Activated naive CD8-positive, alpha-beta T cell treated with anti-CD3 and anti-CD28 coated beads, Interleukin-2, amount 10 ng/mL, durations not matched to agents 7 days and 5 days (primary cell): Measurements from ENCODE around the gene CLSTN2. TPM values are rescaled to one million over a fixed set of nuclear protein-coding genes. Genes with fewer than 3 reads are reported as not detected.

ENCODE experiments used
- ATAC-seq: fragments of 150-1000 bp; cut with Tn5 transposase; one replicate; pipeline ENCODE4 v1.10.0; 2021; ENCODE audit warnings: low read depth, moderate library complexity
- POLR2A ChIA-PET: fragments of 350-600 bp; sonication (Branson Sonifier 250); formaldehyde crosslinking; loops from one replicate; lab custom pipeline; 2021; ENCODE audit warnings: antibody characterized with exemption; lab: Charles Lee
- DNase-seq: peaks from one replicate; pipeline ENCODE4 v3.0.0; 2021
- H3K27ac Mint-ChIP-seq: one replicate; pipeline ENCODE4 v1.8.0; 2022; ENCODE audit warnings: mild to moderate bottlenecking, mixed read lengths
- H3K27me3 Mint-ChIP-seq: one replicate; pipeline ENCODE4 v1.8.0; 2022; ENCODE audit warnings: mild to moderate bottlenecking, moderate library complexity, mixed read lengths
- H3K36me3 Mint-ChIP-seq: one replicate; pipeline ENCODE4 v1.8.0; 2021; ENCODE audit warnings: mild to moderate bottlenecking, mixed read lengths
- H3K4me1 Mint-ChIP-seq: one replicate; pipeline ENCODE4 v1.8.0; 2021; ENCODE audit warnings: mixed read lengths
- H3K4me3 Mint-ChIP-seq: one replicate; pipeline ENCODE4 v1.8.0; 2022; ENCODE audit warnings: mild to moderate bottlenecking, moderate library complexity, mixed read lengths
- H3K9me3 Mint-ChIP-seq: one replicate; pipeline ENCODE4 v1.8.0; 2021; ENCODE audit warnings: mixed read lengths
- total RNA-seq, 2 experiments: library from RNA; stranded (reverse); gene quantifications; one replicate each; pipeline ENCODE4 v1.2.3, GENCODE V29; 2021

The CLSTN2 gene
- total RNA-seq, 2 experiments from 2014 or later, result not detected

DNA sequence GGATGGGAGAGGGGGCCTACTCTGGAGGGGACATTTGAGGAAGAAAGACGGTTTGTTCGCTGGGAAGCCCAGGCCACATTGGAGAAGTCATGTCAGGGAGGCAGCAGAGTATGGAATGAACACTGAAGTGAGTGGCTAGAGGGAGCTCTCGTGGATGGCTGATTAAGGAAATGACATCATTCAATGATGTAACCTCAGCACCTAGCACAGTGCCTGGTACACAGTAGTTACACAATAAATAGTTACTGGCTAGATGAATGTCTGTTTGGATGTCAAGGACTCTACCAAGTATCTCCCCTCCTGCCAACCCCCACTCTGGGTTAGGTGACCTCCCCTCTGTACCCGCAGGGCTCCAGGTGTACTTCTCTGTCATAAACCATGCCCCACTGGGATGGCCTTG is 121.1 kb downstream of the CLSTN2 start:
- no peak for ATAC-seq
- H3K4me1 Mint-ChIP-seq, result no peaks in the 10 kb centered on the region
- DNase-seq, result no peak
- H3K27me3 Mint-ChIP-seq, result peaks cover 4% of the 10 kb centered on the region
- POLR2A ChIA-PET, result no interaction called here
- no peaks in the 10 kb centered on the region for H3K36me3 Mint-ChIP-seq
- no peak overlapping the region for H3K27ac Mint-ChIP-seq
- no peaks in the 10 kb centered on the region for H3K9me3 Mint-ChIP-seq
- H3K4me3 Mint-ChIP-seq, result no peak overlapping the region

DNA sequence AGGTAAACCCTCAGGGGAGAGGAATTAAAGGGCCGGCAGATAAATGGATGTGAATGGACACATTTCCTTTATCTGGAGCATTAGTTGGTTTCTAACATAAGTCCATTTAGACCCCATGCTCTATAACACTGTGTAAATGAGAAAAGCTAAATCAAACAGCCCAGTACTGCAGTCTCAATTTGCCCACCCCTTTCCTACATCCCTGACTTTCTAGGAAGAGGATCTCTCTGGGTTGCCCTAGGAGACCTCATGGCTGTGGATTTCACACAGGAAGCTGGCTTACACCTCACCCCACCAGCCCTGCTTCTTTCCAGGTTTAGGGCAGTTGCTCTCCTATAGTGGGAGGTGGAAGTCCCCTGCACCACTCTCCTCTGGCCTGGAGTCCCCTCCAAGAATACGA is 126.2 kb downstream of the CLSTN2 start:
- no peaks in the 10 kb centered on the region for H3K36me3 Mint-ChIP-seq
- no peak for ATAC-seq
- POLR2A ChIA-PET, result no interaction called here

DNA sequence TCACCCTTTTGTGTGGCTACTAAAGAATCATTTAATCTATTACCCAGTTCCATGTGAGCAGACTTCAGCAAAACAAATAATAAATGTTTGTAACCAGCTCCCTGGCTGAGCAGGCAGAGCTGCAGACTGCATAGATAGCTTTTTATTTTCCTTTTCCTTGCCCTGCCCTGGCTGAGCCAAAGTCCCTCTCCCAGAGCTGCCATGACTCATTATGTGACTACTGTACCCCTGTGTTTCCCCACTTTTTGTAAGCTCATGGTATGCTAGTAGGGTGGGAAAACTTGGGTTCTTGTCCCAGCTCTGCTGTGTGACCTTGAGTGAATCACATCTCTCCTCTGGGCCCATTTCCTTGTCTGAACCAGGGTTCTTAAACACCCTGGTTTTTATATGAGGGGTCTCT is 127.5 kb downstream of the CLSTN2 start:
- no peak for DNase-seq
- Mint-ChIP-seq H3K27ac (no peak overlapping the region), H3K4me3 (no peak overlapping the region), H3K9me3 (no peaks in the 10 kb centered on the region), H3K36me3 (no peaks in the 10 kb centered on the region), H3K4me1 (no peaks in the 10 kb centered on the region), H3K27me3 (peaks cover 6% of the 10 kb centered on the region)
- no peak for ATAC-seq
- POLR2A ChIA-PET, result no interaction called here

More for the DNA sequence above, 126.2 kb downstream of the CLSTN2 start:
- DNase-seq, result no peak
- Mint-ChIP-seq H3K27ac (no peak overlapping the region), H3K4me1 (no peaks in the 10 kb centered on the region), H3K27me3 (peaks cover 6% of the 10 kb centered on the region), H3K4me3 (no peak overlapping the region), H3K9me3 (no peaks in the 10 kb centered on the region)

DNA sequence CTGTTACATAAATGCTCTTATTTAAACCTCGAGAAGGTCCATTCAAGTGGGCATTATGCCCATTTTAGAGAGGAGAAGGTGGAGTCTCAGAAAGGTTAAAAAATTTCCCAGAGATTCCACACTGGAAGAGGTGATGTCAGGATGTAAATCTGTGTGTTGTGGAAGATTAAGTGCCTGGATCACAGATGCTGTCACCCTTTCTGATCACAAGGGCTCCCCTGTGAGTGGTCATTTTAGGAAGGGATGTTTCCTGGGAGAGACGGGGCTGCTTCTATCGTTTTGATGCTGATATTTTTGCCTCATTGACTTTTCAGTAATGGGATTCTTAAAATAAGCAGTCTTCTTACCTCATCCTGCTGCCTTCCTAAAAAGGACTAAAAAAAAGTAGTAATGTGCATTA is 132.5 kb downstream of the CLSTN2 start:
- Mint-ChIP-seq H3K9me3 (no peaks in the 10 kb centered on the region), H3K4me1 (no peaks in the 10 kb centered on the region), H3K27ac (no peak overlapping the region), H3K27me3 (peaks cover 2% of the 10 kb centered on the region), H3K4me3 (no peak overlapping the region), H3K36me3 (no peaks in the 10 kb centered on the region)
- POLR2A ChIA-PET, result no interaction called here
- no peak for ATAC-seq
- DNase-seq, result no peak

DNA sequence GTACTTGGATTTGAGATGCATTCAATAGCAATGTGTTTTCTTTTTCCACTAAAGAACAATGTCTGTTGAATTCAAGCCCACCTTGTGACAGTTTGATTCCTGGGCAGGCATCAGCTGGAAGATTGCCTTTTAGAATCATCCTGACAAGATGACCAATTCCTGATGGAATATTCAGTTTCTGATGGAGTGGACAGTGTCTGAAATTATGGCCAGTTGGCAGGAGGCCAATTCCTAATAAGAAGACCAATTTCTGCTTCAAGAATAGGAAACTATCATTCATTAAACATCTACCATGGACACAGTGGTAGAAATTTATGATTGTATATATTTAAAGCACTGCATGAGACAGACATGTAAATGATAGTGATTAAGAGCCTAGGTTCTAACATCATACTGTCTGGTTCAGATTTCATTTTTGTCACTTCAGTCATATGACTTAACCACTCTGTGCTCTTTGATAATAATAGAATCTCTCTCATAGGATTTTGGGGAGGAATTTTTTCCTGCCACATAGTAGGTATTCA is 133.6 kb downstream of the CLSTN2 start:
- peaks cover 2% of the 10 kb centered on the region for H3K27me3 Mint-ChIP-seq
- ATAC-seq, result no peak
- no peak overlapping the region for H3K4me3 Mint-ChIP-seq
- POLR2A ChIA-PET, result no interaction called here
- no peak for DNase-seq
- H3K27ac Mint-ChIP-seq, result no peak overlapping the region
- H3K36me3 Mint-ChIP-seq, result no peaks in the 10 kb centered on the region
- H3K4me1 Mint-ChIP-seq, result no peaks in the 10 kb centered on the region
- H3K9me3 Mint-ChIP-seq, result no peaks in the 10 kb centered on the region

DNA sequence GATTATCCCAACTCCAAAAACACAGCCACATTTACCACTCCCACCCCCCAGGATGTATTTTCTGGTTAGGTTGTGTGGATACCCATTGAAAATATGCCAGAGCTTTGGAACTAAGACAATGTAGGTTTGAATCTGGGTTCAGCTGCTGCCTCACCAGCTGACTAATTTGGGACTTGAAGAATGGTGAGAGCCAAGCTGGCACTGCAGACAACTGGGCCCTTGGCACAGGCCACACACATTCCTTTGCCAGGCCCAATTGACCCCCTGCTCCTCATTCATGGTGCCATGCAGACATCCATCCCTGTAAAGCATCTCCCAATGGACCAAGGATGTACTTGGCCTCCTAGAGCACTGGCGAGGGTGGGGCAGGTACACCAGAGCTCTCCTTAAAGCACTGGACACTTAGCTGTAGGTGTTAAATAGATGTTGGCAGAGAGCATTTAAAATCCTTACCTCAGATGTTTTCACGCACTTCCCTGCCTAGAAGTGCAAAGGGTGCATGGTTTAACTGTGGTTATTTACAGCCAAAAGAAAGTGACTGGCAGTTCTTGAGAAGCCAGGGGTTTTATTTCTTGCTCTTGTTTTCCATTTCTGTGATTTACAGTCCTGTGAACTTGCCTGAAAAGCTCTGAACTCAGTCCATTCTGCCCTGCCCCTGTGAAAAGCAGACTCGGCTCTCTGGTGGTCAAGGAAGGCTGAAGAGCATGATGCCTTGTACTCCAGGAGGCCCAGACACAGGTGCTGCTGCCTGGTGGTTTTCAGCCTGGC is 138.5 kb downstream of the CLSTN2 start:
- no peak for ATAC-seq
- DNase-seq, result no peak
- POLR2A ChIA-PET, result no interaction called here
- no peaks in the 10 kb centered on the region for H3K9me3 Mint-ChIP-seq
- H3K4me3 Mint-ChIP-seq, result no peak overlapping the region
- peaks cover 2% of the 10 kb centered on the region for H3K27me3 Mint-ChIP-seq
- H3K36me3 Mint-ChIP-seq, result no peaks in the 10 kb centered on the region
- no peak overlapping the region for H3K27ac Mint-ChIP-seq
- no peaks in the 10 kb centered on the region for H3K4me1 Mint-ChIP-seq

DNA sequence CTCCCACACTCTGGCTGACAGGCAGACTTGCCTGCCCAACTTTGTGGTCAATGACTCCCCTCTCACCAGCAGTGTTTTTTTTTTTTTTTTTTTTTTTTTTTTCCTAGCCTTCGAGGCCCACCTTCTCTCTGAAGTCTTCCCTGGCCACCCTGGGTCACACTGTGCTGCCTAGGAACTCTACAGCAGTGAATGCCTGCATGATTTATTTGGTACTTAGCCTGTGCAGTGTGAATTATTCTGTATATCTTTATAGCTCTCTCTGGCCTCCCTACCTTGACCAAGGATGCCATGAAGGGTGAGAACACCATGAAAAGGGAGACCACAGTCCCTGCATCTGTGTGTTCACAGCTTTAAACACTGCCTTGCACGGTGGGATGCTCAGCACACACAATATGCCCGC is 141.6 kb downstream of the CLSTN2 start:
- POLR2A ChIA-PET, result no interaction called here
- no peaks in the 10 kb centered on the region for H3K36me3 Mint-ChIP-seq
- no peak overlapping the region for H3K27ac Mint-ChIP-seq
- no peaks in the 10 kb centered on the region for H3K4me1 Mint-ChIP-seq
- ATAC-seq (no peak), DNase-seq (no peak)
- no peak overlapping the region for H3K4me3 Mint-ChIP-seq
- no peaks in the 10 kb centered on the region for H3K9me3 Mint-ChIP-seq
- peaks cover 2% of the 10 kb centered on the region for H3K27me3 Mint-ChIP-seq

DNA sequence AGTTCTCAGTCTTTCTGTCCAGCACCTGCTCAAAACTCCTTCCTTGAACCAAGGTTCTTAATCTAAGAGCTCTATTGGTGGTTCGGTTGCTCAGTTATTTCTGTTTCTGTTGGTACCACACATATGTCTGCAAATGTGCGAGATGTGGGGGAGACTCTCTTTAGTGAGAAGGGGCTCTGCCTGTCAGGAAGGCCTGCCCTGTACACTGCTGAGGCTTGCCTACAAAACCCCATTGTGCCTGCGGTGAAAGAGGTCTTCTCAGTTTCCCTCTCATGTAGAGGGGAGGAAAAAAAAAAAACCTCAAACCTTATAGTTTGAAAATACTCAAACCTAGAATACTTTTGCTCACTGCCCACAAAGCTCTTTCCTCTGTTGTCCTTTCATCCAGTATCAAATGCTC is 142.4 kb downstream of the CLSTN2 start:
- H3K27me3 Mint-ChIP-seq, result peaks cover 2% of the 10 kb centered on the region

DNA sequence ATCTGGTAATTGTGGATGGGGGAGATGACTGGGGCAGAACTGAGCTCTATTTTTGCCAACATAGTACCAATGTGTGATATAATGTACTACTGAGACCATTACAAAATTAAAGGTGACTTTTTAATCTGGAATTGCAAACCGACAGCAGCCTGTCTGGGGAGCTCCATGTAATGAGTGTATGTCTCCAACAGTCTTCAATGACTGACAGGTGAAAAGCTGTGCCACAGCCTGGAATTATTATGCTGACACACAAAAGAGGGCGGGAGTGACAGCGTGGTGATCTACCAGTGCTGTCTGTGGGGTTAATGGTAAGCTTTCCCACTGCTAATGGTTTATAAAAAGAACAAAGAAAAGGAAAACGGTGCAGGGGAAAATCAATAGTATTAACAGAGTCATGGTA is 143.4 kb downstream of the CLSTN2 start:
- H3K27ac Mint-ChIP-seq, result no peak overlapping the region
- H3K4me1 Mint-ChIP-seq, result no peaks in the 10 kb centered on the region

More for the DNA sequence above, 142.4 kb downstream of the CLSTN2 start:
- Mint-ChIP-seq H3K4me1 (no peaks in the 10 kb centered on the region), H3K27ac (no peak overlapping the region), H3K36me3 (no peaks in the 10 kb centered on the region), H3K9me3 (no peaks in the 10 kb centered on the region), H3K4me3 (no peak overlapping the region)
- POLR2A ChIA-PET, result no interaction called here
- ATAC-seq, result no peak
- no peak for DNase-seq

DNA sequence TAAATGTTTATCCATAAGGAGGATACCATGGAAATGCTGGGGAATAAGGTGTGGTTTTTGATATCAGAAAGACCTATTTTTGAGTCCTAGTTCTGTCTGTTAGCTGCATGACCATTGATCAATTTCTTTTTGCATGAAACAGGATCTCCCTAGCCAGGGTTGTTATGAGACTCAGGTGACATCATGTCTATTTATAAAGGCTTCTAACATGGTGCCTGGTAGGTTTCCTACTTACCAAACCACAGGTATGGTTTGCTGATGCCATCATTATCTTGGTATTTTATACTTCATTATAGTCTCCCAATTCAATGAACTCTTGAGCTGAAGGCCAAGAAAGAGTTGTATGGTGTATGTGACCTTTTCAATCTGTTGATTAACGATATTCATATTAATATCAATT is 144.0 kb downstream of the CLSTN2 start:
- no peak for ATAC-seq
- Mint-ChIP-seq H3K4me3 (no peak overlapping the region), H3K27me3 (peaks cover 2% of the 10 kb centered on the region), H3K36me3 (no peaks in the 10 kb centered on the region), H3K4me1 (no peaks in the 10 kb centered on the region), H3K9me3 (no peaks in the 10 kb centered on the region), H3K27ac (no peak overlapping the region)
- DNase-seq, result no peak
- POLR2A ChIA-PET, result no interaction called here

More for the DNA sequence above, 143.4 kb downstream of the CLSTN2 start:
- POLR2A ChIA-PET, result no interaction called here
- H3K27me3 Mint-ChIP-seq, result peaks cover 2% of the 10 kb centered on the region
- DNase-seq (no peak), ATAC-seq (no peak)
- H3K9me3 Mint-ChIP-seq, result no peaks in the 10 kb centered on the region
- H3K36me3 Mint-ChIP-seq, result no peaks in the 10 kb centered on the region
- H3K4me3 Mint-ChIP-seq, result no peak overlapping the region

DNA sequence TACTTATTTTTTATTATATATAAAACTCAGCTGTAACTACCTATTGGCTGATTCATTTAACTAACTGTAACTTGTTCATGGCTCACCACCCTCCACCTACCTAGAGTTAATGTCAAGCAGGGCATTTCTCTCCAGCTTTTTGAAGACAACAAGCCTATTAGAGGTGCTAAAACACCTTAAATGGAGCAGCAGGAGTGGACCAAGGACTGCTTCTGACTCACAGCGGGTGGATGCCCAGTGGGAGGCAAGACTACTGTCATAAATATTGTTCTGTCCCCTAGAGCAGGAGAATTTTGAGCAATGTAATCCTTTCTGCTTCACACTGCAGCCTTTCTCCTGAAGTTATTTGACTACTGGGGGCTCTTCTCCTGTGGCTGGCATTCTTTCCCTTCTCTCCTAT is 146.9 kb downstream of the CLSTN2 start:
- Mint-ChIP-seq H3K27ac (no peak overlapping the region), H3K4me1 (no peaks in the 10 kb centered on the region), H3K4me3 (no peak overlapping the region), H3K36me3 (no peaks in the 10 kb centered on the region), H3K9me3 (no peaks in the 10 kb centered on the region), H3K27me3 (no peaks in the 10 kb centered on the region)
- DNase-seq (no peak), ATAC-seq (no peak)
- POLR2A ChIA-PET, result no interaction called here

DNA sequence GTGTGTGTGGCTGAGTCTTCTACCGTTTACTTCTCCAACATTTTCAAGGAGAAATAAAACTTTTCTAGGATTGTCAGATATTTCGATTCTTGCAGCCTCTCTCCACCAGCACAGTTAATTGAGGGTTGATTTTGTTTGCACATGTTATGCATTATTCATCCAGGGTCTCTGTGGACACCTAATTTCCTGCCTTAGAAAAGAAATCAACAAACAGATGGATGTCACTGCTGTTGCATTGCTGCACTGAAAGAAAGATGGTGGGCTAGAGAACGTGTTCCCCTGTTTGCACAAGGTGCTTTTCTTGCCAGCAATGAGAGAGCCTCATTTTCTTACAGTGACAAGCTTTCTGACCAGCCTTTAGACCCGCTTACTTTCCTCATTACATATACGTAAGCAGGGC is 150.0 kb downstream of the CLSTN2 start:
- H3K9me3 Mint-ChIP-seq, result no peaks in the 10 kb centered on the region
- H3K4me1 Mint-ChIP-seq, result no peaks in the 10 kb centered on the region
- ATAC-seq (no peak), DNase-seq (no peak)
- H3K27me3 Mint-ChIP-seq, result no peaks in the 10 kb centered on the region
- POLR2A ChIA-PET, result no interaction called here
- H3K4me3 Mint-ChIP-seq, result no peak overlapping the region
- no peaks in the 10 kb centered on the region for H3K36me3 Mint-ChIP-seq
- H3K27ac Mint-ChIP-seq, result no peak overlapping the region

DNA sequence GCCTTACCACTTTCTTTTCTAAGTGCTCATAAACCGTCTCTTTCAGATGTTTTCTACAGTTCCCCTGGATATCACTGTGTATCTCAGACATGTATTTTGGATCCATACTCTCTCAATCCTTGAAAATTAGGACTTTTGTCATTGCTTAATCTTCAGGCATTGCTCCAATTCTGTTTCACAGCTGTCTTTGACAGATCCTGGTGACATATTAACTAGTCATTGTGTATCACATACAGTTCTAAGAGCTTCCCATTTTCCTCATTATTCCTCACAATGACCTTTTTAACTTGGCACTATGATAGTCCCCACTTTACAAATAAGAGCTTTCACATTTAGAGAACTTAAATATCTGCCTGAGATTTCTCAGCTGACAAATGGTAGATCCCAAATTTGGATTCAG is 151.7 kb downstream of the CLSTN2 start:
- Mint-ChIP-seq H3K9me3 (no peaks in the 10 kb centered on the region), H3K4me1 (no peaks in the 10 kb centered on the region), H3K4me3 (no peak overlapping the region), H3K27ac (no peak overlapping the region), H3K36me3 (no peaks in the 10 kb centered on the region), H3K27me3 (peaks cover 2% of the 10 kb centered on the region)
- no peak for DNase-seq
- POLR2A ChIA-PET, result no interaction called here
- no peak for ATAC-seq

DNA sequence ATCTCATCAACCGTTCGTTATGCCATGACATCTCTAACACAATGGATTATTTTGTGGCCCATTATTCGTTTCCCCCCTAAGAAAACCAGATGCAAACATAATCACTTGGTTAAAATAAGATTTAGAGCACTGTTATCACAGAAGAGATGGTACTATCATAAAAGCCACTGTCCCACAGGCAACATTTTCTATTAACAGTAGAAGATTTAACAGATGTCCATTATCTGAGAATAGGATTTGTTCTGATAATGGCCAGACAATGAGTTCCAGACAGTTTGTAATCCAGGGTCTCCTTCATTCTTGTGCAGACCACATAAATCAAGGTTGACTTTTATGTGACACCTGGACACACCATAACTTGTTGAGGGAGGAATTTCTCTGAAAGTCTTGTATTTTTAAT is 153.1 kb downstream of the CLSTN2 start:
- H3K27ac Mint-ChIP-seq, result no peak overlapping the region
- H3K9me3 Mint-ChIP-seq, result no peaks in the 10 kb centered on the region
- no peaks in the 10 kb centered on the region for H3K4me1 Mint-ChIP-seq
- H3K4me3 Mint-ChIP-seq, result no peak overlapping the region
- H3K27me3 Mint-ChIP-seq, result peaks cover 2% of the 10 kb centered on the region
- H3K36me3 Mint-ChIP-seq, result no peaks in the 10 kb centered on the region
- DNase-seq (no peak), ATAC-seq (no peak)
- POLR2A ChIA-PET, result no interaction called here
